ENCODE data around the gene GPR162.

GRCh38 chr12:6852651-6853354 is 31.2 kb downstream of the GPR162 start:
- TF ChIP-seq, protein P1, sequence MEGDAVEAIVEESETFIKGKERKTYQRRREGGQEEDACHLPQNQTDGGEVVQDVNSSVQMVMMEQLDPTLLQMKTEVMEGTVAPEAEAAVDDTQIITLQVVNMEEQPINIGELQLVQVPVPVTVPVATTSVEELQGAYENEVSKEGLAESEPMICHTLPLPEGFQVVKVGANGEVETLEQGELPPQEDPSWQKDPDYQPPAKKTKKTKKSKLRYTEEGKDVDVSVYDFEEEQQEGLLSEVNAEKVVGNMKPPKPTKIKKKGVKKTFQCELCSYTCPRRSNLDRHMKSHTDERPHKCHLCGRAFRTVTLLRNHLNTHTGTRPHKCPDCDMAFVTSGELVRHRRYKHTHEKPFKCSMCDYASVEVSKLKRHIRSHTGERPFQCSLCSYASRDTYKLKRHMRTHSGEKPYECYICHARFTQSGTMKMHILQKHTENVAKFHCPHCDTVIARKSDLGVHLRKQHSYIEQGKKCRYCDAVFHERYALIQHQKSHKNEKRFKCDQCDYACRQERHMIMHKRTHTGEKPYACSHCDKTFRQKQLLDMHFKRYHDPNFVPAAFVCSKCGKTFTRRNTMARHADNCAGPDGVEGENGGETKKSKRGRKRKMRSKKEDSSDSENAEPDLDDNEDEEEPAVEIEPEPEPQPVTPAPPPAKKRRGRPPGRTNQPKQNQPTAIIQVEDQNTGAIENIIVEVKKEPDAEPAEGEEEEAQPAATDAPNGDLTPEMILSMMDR (IDR thresholded peaks at IDR 0.05; ENCODE audit: low read length): no peak
- no peak for TF ChIP-seq EZH2phosphoT487 (IDR thresholded peaks at IDR 0.05; ENCODE audit: low read length)

Measured in MM.1S (cell line).